Stimulated activated CD8-positive, alpha-beta memory T cell treated with anti-CD3 and anti-CD28 coated beads, Interleukin-7, amount 100 ng/mL, for 1 hour (primary cell): Measurements from ENCODE around the gene STT3B.
"Not testable (repeated sequence)": the region's sequence is repeated elsewhere in the genome, so short reads cannot be mapped to it uniquely, and the experiment has no call there.

ENCODE experiments used
- DNase-seq, 2 donors: peaks; one replicate each; pipeline ENCODE4 v3.0.0-alpha.2; 2020; ENCODE audit warnings: low read depth in 2 of 2

STT3B gene

DNA sequence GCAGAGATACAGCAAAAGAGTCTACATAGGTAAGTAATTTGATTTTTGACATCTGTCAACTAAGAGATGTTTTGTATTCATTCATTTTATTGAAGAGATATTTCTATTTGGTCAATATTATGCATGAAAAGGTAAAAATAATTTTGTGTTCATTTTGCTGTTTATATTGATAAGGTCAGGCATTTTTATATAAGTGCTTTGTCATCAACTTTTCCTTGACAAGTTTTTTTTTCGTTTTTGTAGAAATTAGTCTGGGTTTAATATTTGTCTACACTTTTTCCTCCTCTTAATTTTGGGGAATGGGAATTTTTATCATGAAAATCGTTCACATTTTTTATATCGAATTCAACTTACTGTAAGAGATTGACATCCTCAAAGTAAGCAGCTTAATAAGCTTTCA is 67.7 kb downstream of the STT3B start:
- DNase-seq = no peak

GRCh38 chr3:31605333-31605732 is 72.6 kb downstream of the STT3B start:
- DNase-seq = not testable (repeated sequence)

- no peak for DNase-seq
Observed at GRCh38 chr3:31606453-31606852, 73.7 kb downstream of the STT3B start.

DNA sequence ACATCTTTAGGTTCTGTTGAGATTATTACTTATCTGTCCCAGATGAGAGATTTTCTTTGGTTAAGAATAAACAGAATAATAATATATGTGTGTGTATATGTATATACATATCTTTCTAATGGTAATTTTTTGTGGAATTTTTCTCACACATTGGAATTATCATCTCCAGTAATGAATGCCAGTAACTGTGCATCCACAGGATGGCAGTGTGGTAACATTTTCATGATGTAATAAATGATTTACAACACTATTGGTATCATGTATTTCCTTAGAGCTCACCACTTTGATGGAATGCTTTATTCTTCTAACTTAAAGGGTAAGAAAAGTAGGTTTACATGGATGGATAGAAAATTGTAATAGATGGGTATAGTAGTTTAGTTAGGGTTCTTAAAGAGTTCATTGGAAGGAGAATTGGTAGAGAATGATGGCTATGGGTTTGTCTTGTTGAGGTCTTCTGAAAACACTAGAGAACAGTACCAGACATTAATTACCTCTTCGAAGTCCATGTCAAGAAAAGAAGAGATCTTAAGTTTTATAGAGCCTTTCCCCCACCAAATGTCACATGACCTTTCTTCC is 78.1 kb downstream of the STT3B start:
- no peak for DNase-seq

GRCh38 chr3:31613177-31613576 is 80.5 kb downstream of the STT3B start:
- DNase-seq = no peak

GRCh38 chr3:31613654-31614053 is 80.9 kb downstream of the STT3B start:
- DNase-seq = no peak

DNA sequence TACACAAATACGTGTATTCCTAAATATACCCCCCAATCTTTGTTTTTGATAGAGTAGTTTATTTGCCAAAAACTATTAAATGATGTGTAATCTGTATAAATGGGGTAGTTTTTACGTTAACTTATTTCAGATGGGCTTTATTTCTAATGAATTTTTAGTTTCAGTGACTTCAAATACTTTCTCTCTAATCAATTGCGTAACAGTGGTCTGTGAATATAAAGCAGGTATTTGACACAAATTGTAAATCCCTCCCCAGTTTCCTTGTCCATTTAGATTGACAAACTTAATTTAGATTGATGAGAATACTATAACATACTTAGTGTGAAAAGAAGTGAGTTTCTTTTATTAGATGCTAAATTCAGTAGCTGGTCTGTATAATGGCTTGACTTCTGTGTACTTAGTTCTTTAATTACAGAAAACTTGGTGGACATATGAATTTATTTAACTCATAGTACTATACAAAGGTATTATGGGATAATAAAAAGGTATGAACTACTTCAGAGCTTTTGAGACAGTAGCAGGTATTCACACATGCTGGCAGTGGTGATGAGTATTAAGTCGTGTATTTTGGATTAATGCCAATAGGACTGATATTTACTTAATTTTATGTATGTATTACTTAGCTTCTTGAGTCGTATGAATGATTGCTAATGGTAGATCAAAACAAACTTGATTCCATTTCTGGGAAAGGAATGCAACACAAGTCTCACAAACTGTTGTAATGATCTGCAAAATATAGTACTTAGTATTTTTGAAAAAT is 81.6 kb downstream of the STT3B start:
- no peak for DNase-seq

DNA sequence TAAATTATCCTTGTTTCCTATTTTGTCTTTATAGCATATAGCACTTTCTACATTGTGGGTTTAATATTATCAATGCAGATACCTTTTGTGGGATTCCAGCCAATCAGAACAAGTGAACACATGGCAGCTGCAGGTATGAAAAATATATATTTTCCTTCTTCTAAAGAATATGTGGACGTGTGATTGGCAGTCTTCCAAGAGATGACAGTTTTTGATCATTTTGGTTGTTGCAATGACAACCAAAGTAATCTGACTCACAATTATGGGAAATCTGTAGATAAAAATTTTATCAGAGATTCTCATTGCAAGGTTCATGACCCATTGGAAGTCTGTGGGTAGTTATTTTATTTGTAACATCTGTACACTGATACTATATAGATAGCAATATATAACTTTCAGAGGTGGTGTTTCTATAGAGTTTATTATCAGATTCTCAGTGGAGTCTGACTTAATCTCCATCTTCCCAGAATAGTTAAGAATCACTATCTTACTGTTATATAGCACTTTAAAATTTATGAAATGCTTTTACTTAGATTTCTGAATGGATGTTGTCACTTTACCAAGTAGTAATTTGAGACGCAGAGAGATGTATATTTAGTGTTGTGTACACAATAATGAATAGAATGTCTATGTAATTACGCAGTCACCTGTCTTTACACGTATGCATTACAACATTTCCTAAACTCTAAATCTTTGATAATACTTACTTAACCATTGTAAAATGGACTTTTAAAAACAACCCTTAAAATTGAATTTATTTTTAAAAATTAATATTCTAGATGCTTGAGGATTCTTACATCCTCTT is 82.5 kb downstream of the STT3B start:
- no peak for DNase-seq

GRCh38 chr3:31616711-31617110 is 84.0 kb downstream of the STT3B start:
- DNase-seq = no peak

DNA sequence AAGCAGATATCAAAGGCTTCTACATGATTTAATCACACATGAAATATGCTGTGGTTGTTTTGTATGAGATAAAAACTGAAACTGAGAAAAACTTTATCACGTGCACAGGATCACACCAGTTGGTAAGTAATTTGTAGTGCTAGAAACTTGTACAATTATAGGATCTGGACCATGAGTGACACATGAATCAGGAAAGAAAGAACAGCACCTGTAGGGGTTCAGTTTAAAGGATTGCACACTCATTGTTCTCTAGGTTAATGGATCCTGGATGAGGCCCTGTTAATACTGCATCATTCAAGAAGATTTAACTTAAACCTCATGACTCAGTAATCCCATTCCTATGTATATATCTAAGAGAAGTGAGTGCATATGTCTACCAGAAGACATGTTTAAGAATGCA is 87.9 kb downstream of the STT3B start:
- DNase-seq = no peak

DNA sequence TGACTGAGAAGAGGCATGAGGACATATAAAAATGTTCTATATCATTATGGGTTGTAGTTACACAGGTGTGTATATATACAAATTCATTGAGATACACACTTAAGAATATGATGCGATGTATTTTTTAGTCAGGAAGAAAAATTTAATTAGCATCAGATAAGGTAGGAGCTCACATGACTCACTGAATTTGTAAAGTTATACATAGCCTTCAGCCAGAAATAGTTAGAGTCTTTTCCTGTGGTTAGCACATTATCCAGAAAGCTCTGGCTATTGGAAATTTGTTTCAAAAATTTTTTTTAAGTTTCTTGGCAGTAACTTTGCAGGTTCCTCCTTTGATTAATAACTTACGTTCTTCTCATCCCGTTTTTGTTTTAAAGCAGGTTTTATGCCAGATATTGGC is 88.6 kb downstream of the STT3B start:
- no peak for DNase-seq

GRCh38 chr3:31622636-31623288 is 90.0 kb downstream of the STT3B start:
- DNase-seq = no peak

DNA sequence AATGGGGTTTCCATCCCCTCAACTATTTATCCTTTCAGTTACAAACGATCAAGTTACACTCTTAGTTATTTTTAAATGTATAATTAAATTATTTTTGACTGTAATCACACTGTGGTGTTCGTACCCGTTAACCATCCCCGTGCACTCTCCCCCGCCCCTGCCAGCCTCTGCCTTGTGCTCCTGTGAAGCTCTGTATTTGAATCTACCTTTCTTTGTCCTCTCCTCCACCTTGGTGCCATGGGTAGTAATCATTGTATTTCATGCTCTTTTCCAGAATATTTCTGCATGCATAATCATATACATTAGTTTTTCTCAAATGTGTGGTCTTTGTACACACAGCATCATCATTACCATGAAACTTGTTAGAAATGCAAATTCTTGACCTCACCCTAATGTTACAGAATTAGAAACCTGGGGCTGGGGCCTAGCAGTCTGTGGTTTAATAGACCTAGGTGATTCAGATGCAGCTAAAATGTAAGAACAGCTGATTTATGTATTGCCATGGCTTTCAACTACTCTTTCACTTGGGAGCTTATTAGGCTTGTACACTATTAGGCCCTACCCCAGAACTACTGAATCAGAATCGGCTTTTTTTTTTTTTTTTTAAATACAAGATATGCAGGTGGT is 91.5 kb downstream of the STT3B start:
- no peak for DNase-seq

DNA sequence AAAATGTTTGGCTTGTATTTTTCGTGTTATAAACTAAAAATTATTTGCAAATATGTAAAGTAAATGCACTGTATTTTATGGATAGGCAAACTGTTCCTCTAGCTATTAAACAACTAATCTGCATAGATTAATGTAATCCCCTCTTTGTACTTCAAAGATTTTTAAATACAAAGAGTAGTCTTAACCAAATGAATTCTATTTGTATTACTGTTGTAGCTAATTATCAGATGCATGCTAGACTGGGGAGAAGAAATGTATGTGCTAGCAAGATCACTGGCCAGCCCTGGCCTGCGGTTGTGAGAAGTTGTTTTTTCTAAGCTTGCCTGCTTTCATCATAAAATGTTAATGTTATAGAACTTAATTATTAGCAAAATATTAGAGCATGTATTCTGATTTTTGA is 92.6 kb downstream of the STT3B start:
- no peak for DNase-seq

DNA sequence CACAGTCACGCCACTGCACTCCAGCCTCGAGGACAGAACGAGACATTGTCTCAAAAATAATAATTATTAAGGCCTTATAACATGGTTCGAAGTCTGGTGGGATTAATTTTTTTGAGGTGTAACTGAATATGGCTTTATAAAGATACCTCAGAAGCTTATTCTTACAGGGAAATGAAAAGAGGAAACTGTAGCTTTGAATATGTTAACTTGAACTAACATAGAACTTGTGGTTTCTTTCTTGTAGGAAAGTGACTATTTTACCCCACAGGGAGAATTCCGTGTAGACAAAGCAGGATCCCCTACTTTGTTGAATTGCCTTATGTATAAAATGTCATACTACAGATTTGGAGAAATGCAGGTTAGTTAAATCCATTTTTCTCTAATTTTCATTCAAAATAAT is 96.3 kb downstream of the STT3B start:
- no peak for DNase-seq

DNA sequence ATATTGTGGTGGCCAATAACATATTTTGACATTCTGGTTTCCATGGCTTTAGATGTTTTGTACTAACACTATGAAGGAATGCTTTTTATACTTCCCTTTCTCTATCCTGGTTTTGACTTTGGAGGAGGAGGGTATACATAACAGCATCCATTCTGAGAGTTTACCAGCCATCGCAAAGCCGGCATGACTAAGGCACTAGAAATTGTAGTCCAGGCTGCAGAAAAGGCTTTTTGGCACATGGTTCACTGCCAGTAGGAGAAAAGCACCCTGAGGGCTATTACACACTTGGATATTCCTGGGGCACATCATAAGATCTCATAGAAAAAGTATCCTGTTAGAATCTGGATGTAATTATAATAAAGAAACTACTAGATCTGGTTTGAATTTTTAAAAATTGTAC is 101.8 kb downstream of the STT3B start:
- DNase-seq = no peak

DNA sequence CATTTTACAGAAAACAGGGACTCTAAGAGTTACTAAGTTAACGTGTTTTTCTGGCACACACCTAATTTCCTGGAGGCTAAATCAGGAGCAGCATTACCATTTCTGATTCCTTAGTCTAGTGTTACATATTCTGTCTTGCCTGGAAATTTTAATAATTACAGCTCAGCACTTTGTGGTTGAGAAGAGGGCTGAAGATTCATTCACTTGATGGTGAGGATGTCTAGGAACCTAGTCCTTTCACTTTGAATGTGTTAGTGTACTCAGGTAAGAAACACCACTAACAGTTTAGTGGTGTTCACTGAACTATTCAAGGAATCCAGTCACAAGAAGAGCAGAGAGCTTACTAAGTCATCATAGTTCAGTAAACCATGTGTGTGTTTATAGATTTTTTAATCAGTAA is 102.8 kb downstream of the STT3B start:
- no peak for DNase-seq

DNA sequence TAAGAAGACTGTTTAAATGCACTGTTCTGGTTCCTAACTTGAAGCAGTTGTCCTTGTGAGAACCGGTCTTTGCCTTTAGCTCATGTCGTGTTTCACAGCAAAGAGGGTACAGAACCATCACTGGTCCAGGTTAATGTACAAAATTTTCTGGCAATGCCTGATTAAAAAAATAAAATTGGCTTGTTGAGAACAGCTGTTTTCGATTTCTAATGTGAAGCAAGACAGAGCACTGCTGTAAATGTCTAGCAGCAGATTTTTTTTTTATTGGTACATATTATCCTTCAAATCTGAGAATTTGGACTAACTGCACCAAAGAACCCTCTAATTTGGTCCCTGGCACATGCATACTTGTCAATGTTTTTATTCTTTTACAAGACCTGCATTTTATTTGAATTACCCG is 103.3 kb downstream of the STT3B start:
- DNase-seq = no peak

DNA sequence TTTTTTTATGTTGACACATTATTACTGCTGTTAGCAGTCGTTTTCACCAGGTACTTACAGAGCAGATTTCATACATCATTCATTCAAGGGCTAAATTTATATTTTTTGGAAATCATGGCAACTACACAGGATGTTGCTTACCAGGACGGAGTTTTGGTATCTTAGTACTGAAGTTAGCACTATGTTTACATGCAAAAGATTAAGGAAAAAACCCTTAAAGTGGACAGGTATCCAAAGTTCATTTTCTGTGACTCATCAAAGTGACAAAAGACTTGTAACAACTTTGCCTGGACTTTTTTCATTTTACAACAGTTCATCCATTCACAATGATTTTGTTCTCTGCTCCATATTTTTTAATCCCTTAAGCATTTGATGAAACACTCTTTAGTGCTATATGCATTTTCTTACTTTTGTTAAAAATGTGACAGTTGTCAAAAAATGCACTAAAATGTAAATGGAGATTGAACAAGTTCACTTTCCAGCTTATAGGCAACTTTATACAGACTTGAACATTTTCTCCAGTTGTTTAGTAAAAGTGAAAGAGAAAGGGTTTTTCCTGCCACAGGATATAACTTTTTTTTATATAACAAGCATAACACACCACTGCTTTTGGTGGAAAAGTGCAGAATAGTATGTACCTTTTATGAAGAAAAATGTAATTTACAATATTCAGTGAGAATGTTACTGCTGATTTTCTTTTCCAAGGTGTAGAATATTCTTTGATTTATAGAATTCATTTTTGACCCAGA is 104.1 kb downstream of the STT3B start:
- no peak for DNase-seq

GRCh38 chr3:31639828-31640227 is 107.1 kb downstream of the STT3B start:
- DNase-seq = no peak

GRCh38 chr3:31645256-31645655 is 112.5 kb downstream of the STT3B start:
- DNase-seq = no peak
